Stimulated activated CD4-positive, alpha-beta T cell treated with anti-CD3 and anti-CD28 coated beads, Interleukin-1b, Interleukin-23, amount 100 ng/mL, for 4 hours (primary cell): Measurements from ENCODE around the gene SCAANT1.

Experiments
- DNase-seq, 2 donors: peaks; one replicate each; pipeline ENCODE4 v3.0.0-alpha.2; 2020; ENCODE audit warnings: low read depth in 2 of 2

Gene SCAANT1

DNA sequence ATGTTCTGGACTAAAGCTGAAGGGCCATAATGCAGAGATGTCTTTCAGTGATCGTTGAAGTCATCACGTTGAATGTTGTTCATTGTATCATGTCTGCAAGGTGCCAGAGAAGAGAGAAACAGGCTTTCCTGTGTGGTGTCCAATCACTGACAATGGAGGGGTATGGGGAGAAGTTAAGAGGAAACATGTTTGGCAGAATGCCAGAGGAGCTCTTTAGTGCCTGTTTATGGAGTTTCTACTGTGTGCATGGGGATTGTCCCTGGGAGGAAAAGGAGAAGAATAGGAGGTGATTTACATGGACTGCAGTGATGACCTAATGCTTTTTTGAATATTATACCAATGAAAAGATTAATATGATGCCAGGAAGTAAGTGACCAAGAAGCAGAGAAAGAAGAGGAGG is 11.7 kb downstream of the SCAANT1 start:
- DNase-seq: no peak

GRCh38 chr3:63900010-63900409 is 12.2 kb downstream of the SCAANT1 start:
- no peak for DNase-seq

- no peak for DNase-seq
These were observed 15.7 kb downstream of the SCAANT1 start for GRCh38 chr3:63896332-63897030.

DNA sequence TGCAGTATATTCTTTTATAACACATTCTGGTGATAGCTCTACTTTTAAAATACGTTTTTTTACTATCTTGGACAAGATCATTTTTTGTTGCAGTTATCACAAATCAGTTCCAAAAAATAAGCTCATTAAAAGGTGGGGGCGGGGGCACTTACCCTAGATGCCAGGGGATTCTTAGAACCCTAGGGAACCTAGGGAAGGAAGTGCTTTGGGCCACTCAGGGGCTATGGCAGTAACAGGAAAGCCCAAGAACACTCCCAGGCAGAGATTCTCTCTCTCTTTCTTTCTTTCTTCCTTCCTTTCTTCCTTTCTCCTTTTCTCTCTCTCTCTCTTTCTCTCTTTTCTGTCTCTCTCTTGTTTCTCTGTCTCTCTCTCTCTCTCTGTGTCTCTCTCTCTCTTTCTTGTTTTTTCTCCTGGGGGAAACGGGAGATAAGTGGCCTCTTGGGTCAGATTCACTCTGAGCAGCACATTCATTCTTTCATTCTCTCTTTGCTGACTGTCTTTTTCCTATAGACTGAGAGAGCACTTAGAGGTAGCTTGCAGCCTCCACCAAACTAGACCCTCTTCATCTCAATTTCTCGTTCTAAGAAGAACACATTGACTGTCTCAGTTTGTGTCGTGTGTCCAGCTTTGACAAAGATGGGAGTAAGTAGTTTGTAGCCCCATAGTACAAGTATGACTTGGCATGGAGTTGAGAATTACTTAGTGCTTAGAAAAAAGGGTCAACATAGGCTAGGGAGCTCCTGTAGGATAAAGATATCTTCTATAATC is 16.6 kb downstream of the SCAANT1 start:
- no peak for DNase-seq

GRCh38 chr3:63892773-63893352 is 19.3 kb downstream of the SCAANT1 start:
- no peak for DNase-seq

GRCh38 chr3:63891518-63891917 is 20.7 kb downstream of the SCAANT1 start:
- DNase-seq: no peak

DNA sequence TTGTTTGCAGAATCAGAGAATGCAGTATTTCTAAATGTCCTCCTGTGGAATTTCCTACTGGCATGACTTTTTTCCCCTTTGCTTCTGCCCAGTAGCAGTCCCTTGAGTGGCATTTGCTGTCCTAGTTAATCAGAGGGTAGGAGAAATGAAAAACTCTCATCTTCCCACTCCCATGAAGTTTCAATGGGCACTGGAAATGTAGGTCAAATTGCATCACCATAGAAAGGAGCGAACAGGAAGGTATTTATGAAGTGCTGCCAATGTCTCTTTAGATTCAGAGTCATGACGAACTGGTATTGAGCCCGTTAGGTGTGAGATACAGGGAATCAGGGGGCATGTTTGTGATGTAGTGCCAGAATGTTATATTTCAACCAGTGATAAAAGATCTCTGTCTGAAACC is 25.3 kb downstream of the SCAANT1 start:
- no peak for DNase-seq

DNA sequence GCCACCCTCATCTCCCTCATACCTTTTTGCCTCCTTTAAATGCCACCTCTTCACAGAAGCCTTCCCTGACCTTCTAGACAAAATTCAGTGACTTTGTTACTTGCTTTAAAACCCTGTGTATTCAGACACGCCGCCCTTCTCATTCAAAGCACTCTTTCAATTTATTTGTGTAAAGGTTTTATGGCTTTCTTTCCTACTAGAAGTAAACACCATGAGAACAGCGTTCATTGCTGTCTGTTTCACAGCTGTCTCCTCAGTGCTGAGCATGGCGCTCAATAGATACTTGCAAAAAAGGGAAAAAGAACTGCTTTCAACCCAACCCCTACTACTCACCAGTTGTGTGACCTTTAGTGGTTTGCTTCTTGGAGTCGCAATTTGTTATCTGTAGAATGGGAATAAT is 31.5 kb downstream of the SCAANT1 start:
- DNase-seq: no peak

DNA sequence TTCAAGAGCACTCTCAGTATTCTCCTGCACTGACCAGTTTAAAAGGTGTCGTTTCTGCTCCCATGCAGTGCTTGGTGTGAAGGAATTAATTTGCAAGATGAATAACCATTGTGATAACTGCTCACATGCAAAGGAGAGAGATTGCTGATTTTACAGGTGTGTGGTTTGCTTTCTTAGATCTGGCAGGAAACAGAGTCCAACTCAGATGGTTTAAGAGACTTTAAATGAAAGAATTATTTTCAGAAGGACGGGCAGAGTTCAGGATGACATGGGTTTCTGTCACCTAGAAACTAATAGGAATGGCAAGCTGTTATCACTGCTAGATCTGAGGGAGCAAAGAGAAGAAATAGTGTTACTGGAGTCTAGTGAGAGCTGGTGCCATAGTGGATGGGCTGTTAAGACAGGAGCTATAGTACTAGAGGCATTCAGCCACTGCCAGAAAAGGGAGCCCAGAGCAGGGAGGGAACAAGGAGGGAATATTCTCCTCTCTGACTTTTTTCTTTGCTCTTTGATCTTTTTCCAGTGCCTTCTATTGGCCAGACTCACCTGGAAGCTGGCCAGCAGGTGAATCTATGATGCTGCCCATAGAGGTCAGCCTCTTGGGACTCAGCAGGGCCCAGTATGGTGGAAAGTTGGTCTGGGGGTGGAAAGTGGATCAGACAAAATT is 33.7 kb downstream of the SCAANT1 start:
- no peak for DNase-seq

GRCh38 chr3:63877737-63878393 is 34.3 kb downstream of the SCAANT1 start:
- no peak for DNase-seq

GRCh38 chr3:63876260-63876659 is 35.9 kb downstream of the SCAANT1 start:
- DNase-seq: no peak

DNA sequence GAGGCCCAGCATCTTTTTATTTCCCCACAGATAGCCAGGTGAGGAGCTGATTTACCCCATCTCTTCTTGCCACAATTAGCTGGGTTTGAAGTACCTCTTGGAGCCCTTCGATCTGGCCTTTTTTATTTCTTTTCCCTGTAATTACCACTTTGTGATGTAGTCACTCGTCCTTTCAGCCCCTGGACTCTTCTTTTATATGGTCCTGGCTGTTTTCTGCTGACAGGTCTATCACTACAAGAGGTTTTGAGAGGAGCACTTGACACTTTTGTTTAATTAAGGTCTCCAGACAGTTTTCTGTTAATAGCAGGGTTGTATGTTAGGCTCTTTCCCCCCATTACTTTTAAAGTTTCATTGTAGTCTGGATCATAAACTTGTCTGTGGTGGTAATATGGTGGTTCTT is 36.7 kb downstream of the SCAANT1 start:
- no peak for DNase-seq

GRCh38 chr3:63874769-63875168 is 37.4 kb downstream of the SCAANT1 start:
- DNase-seq: no peak

- DNase-seq: no peak
These were observed 39.9 kb downstream of the SCAANT1 start for GRCh38 chr3:63872135-63872924.

- no peak for DNase-seq
These were observed 41.6 kb downstream of the SCAANT1 start for GRCh38 chr3:63870615-63871005.

DNA sequence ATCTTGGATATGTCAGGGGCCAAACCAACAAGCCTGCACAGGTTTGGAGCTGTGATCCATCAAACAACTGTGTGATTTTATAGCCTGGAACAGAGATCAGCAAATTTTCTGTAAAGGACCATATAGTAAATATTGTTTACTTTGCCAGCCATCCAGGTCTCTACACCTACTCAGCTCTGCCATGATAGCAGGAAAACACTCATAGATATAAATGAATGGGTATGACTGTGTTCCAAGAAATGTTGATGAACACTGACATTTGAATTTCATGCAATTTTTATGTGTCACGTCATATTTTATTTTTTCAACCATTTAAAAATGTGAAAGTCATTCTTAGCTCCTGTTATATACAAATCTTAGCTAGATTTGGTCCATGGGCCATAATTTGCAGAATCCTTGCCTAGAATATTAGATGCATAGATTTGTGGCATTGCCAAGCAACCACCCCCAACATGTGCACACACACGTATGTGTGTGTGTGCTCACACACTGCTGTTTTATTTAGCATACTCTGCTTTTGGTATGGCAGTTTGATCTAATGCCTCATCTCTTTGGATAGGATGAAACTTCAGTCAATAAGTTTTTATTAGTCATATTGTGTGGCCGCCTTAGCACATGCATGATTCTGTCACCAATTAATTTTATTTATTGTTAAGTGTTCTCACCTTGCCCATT is 42.1 kb downstream of the SCAANT1 start:
- no peak for DNase-seq

- DNase-seq: no peak
These were observed 45.0 kb downstream of the SCAANT1 start for GRCh38 chr3:63867225-63867624.

DNA sequence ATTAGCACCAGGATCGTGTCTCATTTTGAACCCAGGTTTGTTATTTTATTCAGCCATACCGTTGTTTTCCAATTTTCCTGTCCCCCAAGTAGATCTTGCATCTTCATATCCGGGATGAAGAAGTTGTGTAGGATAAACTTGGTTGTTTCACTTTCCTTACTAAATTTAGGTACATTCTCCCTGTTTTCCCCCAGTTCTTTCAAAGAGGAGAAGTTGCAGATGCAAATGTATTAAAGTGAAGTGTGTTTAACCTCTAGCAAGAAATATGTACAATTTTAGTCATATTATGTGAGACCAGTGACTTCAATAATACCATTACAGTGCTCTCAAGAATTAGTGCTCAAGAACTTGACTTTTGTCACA is 47.2 kb downstream of the SCAANT1 start:
- no peak for DNase-seq

DNA sequence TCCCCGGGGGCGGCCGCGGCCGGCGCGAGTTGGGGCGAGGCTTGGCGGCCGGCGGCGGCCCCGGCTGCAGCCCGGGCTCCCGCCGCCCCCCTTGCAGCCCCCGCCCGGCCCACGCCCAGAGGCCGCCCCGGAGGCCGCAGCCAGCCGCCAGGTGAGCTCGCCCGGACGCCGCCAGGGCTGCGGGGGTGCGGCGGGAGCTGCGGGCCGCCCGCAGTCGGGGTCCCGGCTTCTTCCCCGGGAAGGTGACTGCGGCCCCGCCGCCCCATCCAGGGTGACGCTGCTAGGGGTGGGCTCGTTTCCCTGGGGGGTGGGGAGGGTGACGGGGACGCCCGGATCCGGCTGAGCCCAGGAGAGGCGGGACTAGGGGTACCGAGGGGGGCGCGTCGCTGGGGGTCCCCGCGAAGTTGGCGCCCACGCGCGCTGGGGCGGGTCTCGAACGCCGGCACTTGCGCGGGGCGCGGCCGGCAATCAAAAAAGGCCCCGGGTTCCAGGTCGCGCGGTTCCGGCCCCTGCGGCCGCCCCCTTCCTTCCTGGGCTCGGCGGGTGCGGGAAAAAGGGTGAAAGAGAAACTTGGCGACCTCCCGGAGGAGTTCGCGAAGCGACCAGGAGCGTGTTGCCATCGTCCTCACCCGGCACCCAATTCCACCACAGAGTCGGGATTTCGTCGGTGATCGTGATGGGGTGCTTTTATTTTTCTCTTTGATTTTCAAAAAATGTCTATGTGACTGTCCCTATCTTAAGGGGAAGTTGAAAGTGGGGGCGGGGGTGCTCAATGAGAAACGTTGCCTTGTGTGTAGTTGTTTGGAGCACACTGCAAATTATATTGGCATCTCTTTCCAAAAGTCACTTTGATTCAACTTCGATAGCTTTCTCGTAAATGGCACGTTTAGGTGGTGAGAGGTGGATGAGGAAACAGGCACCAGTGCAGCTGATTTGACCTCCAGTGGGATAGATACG is 47.9 kb downstream of the SCAANT1 start:
- peak; percentile 8 to 48 for DNase-seq
